HEK293 (cell line): ENCODE data around the gene PPARG.
A peak's percentile ranks its signal among the peaks of the same experiment; 100 is the strongest.

ENCODE experiments used
- CTCF ChIA-PET: fragments of 350-600 bp; formaldehyde crosslinking; extraction: SDS; loops from one replicate; lab custom pipeline; 2021; ENCODE audit warnings: antibody characterized with exemption; lab: Yijun Ruan, JAX
- POLR2A ChIA-PET: fragments of 300-600 bp; formaldehyde crosslinking; extraction: SDS; loops from one replicate; lab custom pipeline; 2020; ENCODE audit warnings: antibody characterized with exemption, inconsistent platforms; lab: Yijun Ruan, JAX
- H3K27ac ChIP-seq: fragments of 200-500 bp; sonication (Bioruptor generic); 2 replicates; pipeline ENCODE4 v1.5.1; 2014; ENCODE audit warnings: low read depth, low read length, control low read depth, inconsistent platforms; ENCODE audit errors: extremely low read depth
- H3K36me3 ChIP-seq, 2 experiments: fragments of 200-500 bp in 1 of 2; sonication (Bioruptor generic) in 1 of 2; 1 replicate in 1 of 2; 2 replicates in 1 of 2; pipeline ENCODE4 v1.5.1; 2014 to 2017; ENCODE audit warnings: inconsistent platforms in 2 of 2, low read length in 2 of 2; ENCODE audit not compliant: control insufficient read depth in 2 of 2, insufficient read depth in 1 of 2
- H3K4me1 ChIP-seq: fragments of 200-500 bp; sonication (Bioruptor generic); 2 replicates; pipeline ENCODE4 v1.5.1; 2014; ENCODE audit warnings: mild to moderate bottlenecking, low read length, inconsistent platforms; ENCODE audit not compliant: control insufficient read depth, insufficient read depth
- H3K4me3 ChIP-seq: 2 replicates; pipeline ENCODE4 v1.5.1; 2011; ENCODE audit warnings: low read depth, mild to moderate bottlenecking, control low read depth, low read length, moderate library complexity
- H3K9me3 ChIP-seq: fragments of 200-500 bp; sonication (Bioruptor generic); 2 replicates; pipeline ENCODE4 v1.5.1; 2014; ENCODE audit warnings: low read depth, low read length, inconsistent platforms; ENCODE audit not compliant: control insufficient read depth, insufficient read depth
- HIC1 ChIP-seq: fragments of 450-650 bp; formaldehyde crosslinking; IDR thresholded peaks from 2 replicates; pipeline ENCODE4 v1.5.1; 2016; ENCODE audit warnings: missing biosample characterization, missing genetic modification characterization
- HOXD13 ChIP-seq: sonication (generic); formaldehyde crosslinking; IDR thresholded peaks from 2 replicates; pipeline ENCODE4 v1.8.0; 2022; ENCODE audit warnings: missing genetic modification reagents, borderline replicate concordance
- IKZF3 ChIP-seq: fragments of 450-650 bp; IDR thresholded peaks from 2 replicates; pipeline ENCODE4 v1.5.0; 2018; ENCODE audit warnings: missing biosample characterization, mild to moderate bottlenecking, missing genetic modification characterization, moderate library complexity
- KLF16 ChIP-seq: fragments of 450-650 bp; formaldehyde crosslinking; IDR thresholded peaks from 2 replicates; pipeline ENCODE4 v1.5.1; 2017; ENCODE audit warnings: missing biosample characterization, missing genetic modification characterization
- KLF7 ChIP-seq: fragments of 450-650 bp; formaldehyde crosslinking; IDR thresholded peaks from 2 replicates; pipeline ENCODE4 v1.5.1; 2016; ENCODE audit warnings: missing biosample characterization, missing genetic modification characterization, borderline replicate concordance
- KLF9 ChIP-seq: fragments of 450-650 bp; formaldehyde crosslinking; IDR thresholded peaks from 2 replicates; pipeline ENCODE4 v1.5.1; 2016; ENCODE audit warnings: missing biosample characterization, missing genetic modification characterization, low read depth
- MYNN ChIP-seq: fragments of 450-650 bp; formaldehyde crosslinking; IDR thresholded peaks from 2 replicates; pipeline ENCODE4 v1.5.1; 2016; ENCODE audit warnings: missing biosample characterization, missing genetic modification characterization, borderline replicate concordance
- PRDM6 ChIP-seq: fragments of 450-650 bp; formaldehyde crosslinking; IDR thresholded peaks from 2 replicates; pipeline ENCODE4 v1.5.1; 2017; ENCODE audit warnings: missing biosample characterization, missing genetic modification characterization
- SCRT2 ChIP-seq: fragments of 450-650 bp; formaldehyde crosslinking; IDR thresholded peaks from 2 replicates; pipeline ENCODE4 v1.5.1; 2016; ENCODE audit warnings: missing biosample characterization, missing genetic modification characterization
- WT1 ChIP-seq: fragments of 450-650 bp; formaldehyde crosslinking; IDR thresholded peaks from 2 replicates; pipeline ENCODE4 v1.5.1; 2016; ENCODE audit warnings: missing biosample characterization, missing genetic modification characterization
- ZBTB17 ChIP-seq: fragments of 450-650 bp; formaldehyde crosslinking; IDR thresholded peaks from 2 replicates; pipeline ENCODE4 v1.5.1; 2016; ENCODE audit warnings: missing biosample characterization, missing genetic modification characterization
- ZEB2 ChIP-seq: fragments of 450-650 bp; formaldehyde crosslinking; IDR thresholded peaks from 2 replicates; pipeline ENCODE4 v1.5.1; 2016; ENCODE audit warnings: missing biosample characterization, missing genetic modification characterization
- ZNF311 ChIP-seq: fragments of 450-650 bp; formaldehyde crosslinking; IDR thresholded peaks from 2 replicates; pipeline ENCODE4 v1.5.1; 2017; ENCODE audit warnings: missing biosample characterization, missing genetic modification characterization, borderline replicate concordance
- ZNF362 ChIP-seq: fragments of 450-650 bp; formaldehyde crosslinking; IDR thresholded peaks from 2 replicates; pipeline ENCODE4 v1.5.1; 2016; ENCODE audit warnings: missing biosample characterization, missing genetic modification characterization
- ZNF391 ChIP-seq: fragments of 450-650 bp; formaldehyde crosslinking; IDR thresholded peaks from 2 replicates; pipeline ENCODE4 v1.5.1; 2016; ENCODE audit warnings: low read depth, missing biosample characterization, missing genetic modification characterization, borderline replicate concordance
- ZNF416 ChIP-seq: fragments of 450-650 bp; formaldehyde crosslinking; IDR thresholded peaks from 2 replicates; pipeline ENCODE4 v1.5.1; 2016; ENCODE audit warnings: missing biosample characterization, missing genetic modification characterization
- ZNF514 ChIP-seq: fragments of 450-650 bp; formaldehyde crosslinking; IDR thresholded peaks from 2 replicates; pipeline ENCODE4 v1.5.1; 2016; ENCODE audit warnings: missing biosample characterization, missing genetic modification characterization
- ZNF549 ChIP-seq: fragments of 450-650 bp; IDR thresholded peaks from 2 replicates; pipeline ENCODE4 v1.5.1; 2018; ENCODE audit warnings: missing biosample characterization, missing genetic modification characterization, mild to moderate bottlenecking, inconsistent platforms, moderate library complexity
- ZNF621 ChIP-seq: fragments of 450-650 bp; formaldehyde crosslinking; IDR thresholded peaks from 2 replicates; pipeline ENCODE4 v1.5.1; 2017; ENCODE audit warnings: missing biosample characterization, missing genetic modification characterization
- ZNF626 ChIP-seq: fragments of 450-650 bp; sonication (Bioruptor Pico); formaldehyde crosslinking; IDR thresholded peaks from 2 replicates; pipeline ENCODE4 v1.5.1; 2018; ENCODE audit warnings: missing biosample characterization, missing genetic modification characterization, inconsistent platforms
- ZNF654 ChIP-seq: fragments of 450-650 bp; formaldehyde crosslinking; IDR thresholded peaks from 2 replicates; pipeline ENCODE4 v1.5.1; 2016; ENCODE audit warnings: low read depth, missing biosample characterization, missing genetic modification characterization
- ZXDB ChIP-seq: fragments of 450-650 bp; formaldehyde crosslinking; IDR thresholded peaks from 2 replicates; pipeline ENCODE4 v1.5.1; 2016; ENCODE audit warnings: missing biosample characterization, missing genetic modification characterization

Gene PPARG

GRCh38 chr3:12352253-12352652, 63.4 kb downstream of the PPARG start:
- ChIA-PET CTCF (interaction anchor here (1.0 kb wide), 1 partner anchor 17 kb away, joined by 3 read pairs; no protein-coding TSS in a partner anchor), POLR2A (no interaction called here)
- Histone ChIP-seq H3K36me3 (no peaks in the 10 kb centered on the region), H3K4me3 (no peak overlapping the region), H3K9me3 (no peaks in the 10 kb centered on the region), H3K4me1 (peaks cover 14% of the 10 kb centered on the region), H3K27ac (no peak overlapping the region)
- no peak for TF ChIP-seq ZNF311 (tag by site-specific recombination)
- TF ChIP-seq ZNF654 = peak; percentile 25

- no peaks in the 10 kb centered on the region for H3K9me3 ChIP-seq
- peaks cover 14% of the 10 kb centered on the region for H3K4me1 ChIP-seq
- CTCF ChIA-PET = no interaction called here
- TF ChIP-seq KLF16 (tag by site-specific recombination) (no peak), PRDM6 (peak; percentile 38; the same call in 1 of the 2 replicates), ZNF514 (no peak)
- POLR2A ChIA-PET = no interaction called here
- H3K36me3 ChIP-seq = no peaks in the 10 kb centered on the region
- H3K4me3 ChIP-seq = no peak overlapping the region
- no peak overlapping the region for H3K27ac ChIP-seq
Observed at GRCh38 chr3:12352755-12353154, 63.9 kb downstream of the PPARG start.

GRCh38 chr3:12353796-12354525, 65.1 kb downstream of the PPARG start:
- ChIA-PET POLR2A (no interaction called here), CTCF (interaction anchor here (0.6 kb wide), 1 partner anchor 364 kb away, joined by 6 read pairs; no protein-coding TSS in a partner anchor)
- H3K4me1 ChIP-seq = peaks cover 14% of the 10 kb centered on the region
- no peaks in the 10 kb centered on the region for H3K36me3 ChIP-seq
- TF ChIP-seq ZXDB (tag by site-specific recombination) (0 out of 2 replicates have a peak, but pooled peaks have one; percentile 16), ZEB2 (tag by site-specific recombination) (peak; percentile 51; the same call in 1 of the 2 replicates), ZNF416 (tag by site-specific recombination) (no peak)
- no peak overlapping the region for H3K4me3 ChIP-seq
- H3K27ac ChIP-seq = no peak overlapping the region
- no peaks in the 10 kb centered on the region for H3K9me3 ChIP-seq

GRCh38 chr3:12356175-12356574, 67.3 kb downstream of the PPARG start:
- H3K4me3 ChIP-seq = no peak overlapping the region
- peaks cover 14% of the 10 kb centered on the region for H3K4me1 ChIP-seq
- no peaks in the 10 kb centered on the region for H3K9me3 ChIP-seq
- H3K36me3 ChIP-seq = no peaks in the 10 kb centered on the region
- ChIA-PET CTCF (interaction anchor here (0.9 kb wide), 1 partner anchor 485 kb away, joined by 3 read pairs; the partner anchor contains the start of gene RPL32), POLR2A (interaction anchor here (0.6 kb wide), 1 partner anchor 114 kb away, joined by 4 read pairs; no protein-coding TSS in a partner anchor)
- no peak overlapping the region for H3K27ac ChIP-seq
- TF ChIP-seq HOXD13 (CRISPR knock-in tag) (no peak), ZNF621 (tag by site-specific recombination) (no peak), ZNF391 (tag by site-specific recombination) (no peak), ZBTB17 (tag by site-specific recombination) (peak; percentile 15; the same call in 1 of the 2 replicates), ZNF549 (no peak), HIC1 (tag by site-specific recombination) (no peak), KLF9 (tag by site-specific recombination) (no peak), KLF7 (tag by site-specific recombination) (no peak), ZNF362 (tag by site-specific recombination) (no peak), ZNF626 (tag by site-specific recombination) (no peak), MYNN (tag by site-specific recombination) (no peak), WT1 (tag by site-specific recombination) (no peak), IKZF3 (tag by site-specific recombination) (no peak), SCRT2 (tag by site-specific recombination) (peak; percentile 69), ZXDB (tag by site-specific recombination) (no peak)
